H1 (cell line): ENCODE measurements around the gene PIGU. TPM values are rescaled to one million over a fixed set of nuclear protein-coding genes. Genes with fewer than 3 reads are reported as not detected.

Experiments used
- CTCF ChIA-PET: fragments of 300-600 bp; sonication (Branson Sonifier 250); formaldehyde crosslinking; loops from one replicate; lab custom pipeline; 2021; ENCODE audit not compliant: partially characterized antibody; lab: Charles Lee
- POLR2A ChIA-PET: fragments of 300-600 bp; sonication (Branson Sonifier 250); formaldehyde crosslinking; loops from one replicate; lab custom pipeline; 2021; ENCODE audit warnings: inconsistent platforms; ENCODE audit not compliant: partially characterized antibody; lab: Charles Lee
- DNase-seq, 2 experiments: peaks; one replicate each; pipeline versions ENCODE4 v3.0.0 to v3.0.0-alpha.2; 2010 to 2022; ENCODE audit warnings: low spot score in 2 of 2, low read depth in 1 of 2, mixed read lengths in 1 of 2
- FAIRE-seq: peaks from 2 replicates; lab custom pipeline; 2011; peaks lifted over from hg19 to GRCh38; lab: Jason Lieb, UNC
- H2AFZ ChIP-seq: 2 replicates; pipeline ENCODE4 v1.8.1; 2012; ENCODE audit warnings: low read length, inconsistent platforms
- H2AK5ac ChIP-seq: 2 replicates; pipeline ENCODE4 v1.6.1; 2013; ENCODE audit warnings: low read depth, low read length
- H2BK120ac ChIP-seq: replicated peaks from 2 replicates; pipeline ENCODE3; 2013; ENCODE audit warnings: low read depth, low read length, inconsistent platforms
- H2BK12ac ChIP-seq: 2 replicates; pipeline ENCODE4 v1.6.1; 2013; ENCODE audit warnings: low read depth, low read length
- H2BK15ac ChIP-seq: 2 replicates; pipeline ENCODE4 v1.6.1; 2013; ENCODE audit warnings: low read length
- H2BK20ac ChIP-seq: 2 replicates; pipeline ENCODE4 v1.6.1; 2013; ENCODE audit warnings: low read length
- H2BK5ac ChIP-seq: 2 replicates; pipeline ENCODE4 v1.6.1; 2013; ENCODE audit warnings: low read depth, low read length
- H3K14ac ChIP-seq: 2 replicates; pipeline ENCODE4 v1.6.1; 2013; ENCODE audit warnings: inconsistent platforms; ENCODE audit not compliant: insufficient read length
- H3K18ac ChIP-seq: 2 replicates; pipeline ENCODE4 v1.6.1; 2013; ENCODE audit warnings: low read length; ENCODE audit errors: extremely low read depth
- H3K23ac ChIP-seq: 2 replicates; pipeline ENCODE4 v1.6.1; 2013; ENCODE audit warnings: inconsistent platforms; ENCODE audit not compliant: insufficient read length
- H3K23me2 ChIP-seq: 2 replicates; pipeline ENCODE4 v1.6.1; 2013; ENCODE audit warnings: low read depth, low read length
- H3K27ac ChIP-seq: 2 replicates; pipeline ENCODE4 v1.6.1; 2011; ENCODE audit warnings: low read depth, low read length, inconsistent platforms
- H3K27me3 ChIP-seq, 4 experiments: replicated peaks in 1 of 4; 1 replicate in 1 of 4; 2 replicates in 3 of 4; pipeline versions ENCODE4 v1.6.1 to v1.8.1; 2011 to 2013; ENCODE audit warnings: low read length in 3 of 4, mild to moderate bottlenecking in 3 of 4, inconsistent platforms in 2 of 4, mixed read lengths in 2 of 4, moderate library complexity in 1 of 4; ENCODE audit not compliant: control insufficient read depth in 3 of 4, insufficient read depth in 3 of 4; ENCODE audit errors: extremely low read depth in 1 of 4
- H3K36me3 ChIP-seq, 4 experiments: 2 replicates each; pipeline versions ENCODE4 v1.6.1 to v1.8.1; 2011 to 2013; ENCODE audit warnings: mild to moderate bottlenecking in 4 of 4, low read length in 3 of 4, moderate library complexity in 2 of 4, control low read depth in 1 of 4, inconsistent platforms in 1 of 4; ENCODE audit not compliant: insufficient read depth in 4 of 4, control insufficient read depth in 2 of 4
- H3K4ac ChIP-seq: replicated peaks from 2 replicates; pipeline ENCODE3; 2013; ENCODE audit warnings: low read length, low read depth, mixed read lengths, inconsistent platforms; ENCODE audit not compliant: insufficient read length
- H3K4me1 ChIP-seq, 4 experiments: replicated peaks in 1 of 4; 1 replicate in 1 of 4; 2 replicates in 3 of 4; pipeline versions ENCODE4 v1.6.1 to v1.8.1; 2011 to 2013; ENCODE audit warnings: low read length in 3 of 4, inconsistent platforms in 2 of 4, mixed read lengths in 1 of 4; ENCODE audit not compliant: insufficient read depth in 4 of 4, control insufficient read depth in 3 of 4
- H3K4me2 ChIP-seq, 2 experiments: 2 replicates each; pipeline versions ENCODE4 v1.6.1 to v1.8.1; 2011 to 2013; ENCODE audit warnings: low read depth in 2 of 2, low read length in 2 of 2, control low read depth in 1 of 2, inconsistent platforms in 1 of 2, mild to moderate bottlenecking in 1 of 2; ENCODE audit not compliant: insufficient read depth in 1 of 2
- H3K4me3 ChIP-seq, 4 experiments: fragments of 200-600, 300-600 bp in 1 of 4; sonication (generic), shearing (Covaris generic), sonication (Bioruptor Twin) in 1 of 4; 2 replicates each; pipeline versions ENCODE4 v1.5.1 to v1.8.1; 2011 to 2016; ENCODE audit warnings: low read length in 4 of 4, low read depth in 3 of 4, control low read depth in 2 of 4, inconsistent platforms in 2 of 4, mild to moderate bottlenecking in 2 of 4, mixed read lengths in 1 of 4, moderate library complexity in 1 of 4; ENCODE audit not compliant: insufficient read depth in 2 of 4; ENCODE audit errors: extremely low read depth in 1 of 4
- H3K56ac ChIP-seq: replicated peaks from 2 replicates; pipeline ENCODE3; 2013; ENCODE audit warnings: low read depth, mild to moderate bottlenecking, mixed read lengths, low read length, inconsistent platforms; ENCODE audit not compliant: insufficient read length
- H3K79me1 ChIP-seq: 2 replicates; pipeline ENCODE4 v1.6.1; 2013; ENCODE audit warnings: low read depth, low read length, control low read depth
- H3K79me2 ChIP-seq, 2 experiments: 2 replicates each; pipeline versions ENCODE4 v1.6.1 to v1.8.1; 2012 to 2013; ENCODE audit warnings: low read length in 2 of 2, mild to moderate bottlenecking in 2 of 2, inconsistent platforms in 1 of 2; ENCODE audit not compliant: insufficient read depth in 2 of 2, control insufficient read depth in 1 of 2
- H3K9ac ChIP-seq, 4 experiments: replicated peaks in 1 of 4; 1 replicate in 1 of 4; 2 replicates in 3 of 4; pipeline versions ENCODE4 v1.6.1 to v1.8.1; 2011 to 2013; ENCODE audit warnings: low read depth in 3 of 4, low read length in 3 of 4, control low read depth in 2 of 4, mild to moderate bottlenecking in 2 of 4, moderate library complexity in 2 of 4, inconsistent platforms in 1 of 4; ENCODE audit errors: extremely low read depth in 1 of 4
- H3K9me3 ChIP-seq, 2 experiments: 2 replicates each; pipeline versions ENCODE4 v1.6.1 to v1.8.1; 2012 to 2013; ENCODE audit warnings: mild to moderate bottlenecking in 2 of 2, moderate library complexity in 2 of 2, control low read depth in 1 of 2, inconsistent platforms in 1 of 2, low read depth in 1 of 2, low read length in 1 of 2, mixed read lengths in 1 of 2; ENCODE audit not compliant: insufficient read depth in 2 of 2
- H4K20me1 ChIP-seq, 2 experiments: replicated peaks in 1 of 2; 2 replicates each; pipeline versions ENCODE3 to v1.8.1; 2011 to 2013; ENCODE audit warnings: inconsistent platforms in 2 of 2, low read length in 2 of 2, mild to moderate bottlenecking in 1 of 2; ENCODE audit not compliant: insufficient read depth in 2 of 2, control insufficient read depth in 1 of 2
- H4K5ac ChIP-seq: 2 replicates; pipeline ENCODE4 v1.6.1; 2013; ENCODE audit warnings: low read length, low read depth, mixed read lengths, inconsistent platforms; ENCODE audit not compliant: insufficient read length
- H4K8ac ChIP-seq: 2 replicates; pipeline ENCODE4 v1.8.0; 2013; ENCODE audit warnings: mild to moderate bottlenecking, moderate library complexity, low read length, inconsistent platforms; ENCODE audit not compliant: insufficient read depth; ENCODE audit errors: extremely low read depth
- H4K91ac ChIP-seq: replicated peaks from 2 replicates; pipeline ENCODE3; 2013; ENCODE audit warnings: low read length, mixed read lengths, inconsistent platforms; ENCODE audit not compliant: insufficient read length
- ATF3 ChIP-seq: IDR thresholded peaks from 2 replicates; pipeline ENCODE4 v1.6.1; 2011; ENCODE audit warnings: low read depth, mild to moderate bottlenecking, low read length; ENCODE audit not compliant: insufficient read depth
- E2F6 ChIP-seq: IDR thresholded peaks from 2 replicates; pipeline ENCODE4 v1.6.1; 2012; ENCODE audit warnings: inconsistent platforms
- KDM1A ChIP-seq: fragments of 200-600, 300-600 bp; sonication (generic); IDR thresholded peaks from 2 replicates; pipeline ENCODE4 v1.7.1; 2016; ENCODE audit warnings: mild to moderate bottlenecking, low read length, borderline replicate concordance
- KDM4A ChIP-seq: IDR thresholded peaks from one replicate; pipeline ENCODE4 v1.7.1; 2012; ENCODE audit warnings: low read depth, mild to moderate bottlenecking, moderate library complexity, low read length, inconsistent platforms; ENCODE audit not compliant: severe bottlenecking
- KDM5A ChIP-seq: fragments of 200-600 bp; IDR thresholded peaks from 2 replicates; pipeline ENCODE4 v1.7.1; 2012; ENCODE audit warnings: mild to moderate bottlenecking, low read length, inconsistent platforms, mixed read lengths
- POU5F1 ChIP-seq: IDR thresholded peaks from 2 replicates; pipeline ENCODE4 v1.6.1; 2011; ENCODE audit warnings: low read depth, mild to moderate bottlenecking, low read length, moderate library complexity
- RFX5 ChIP-seq: IDR thresholded peaks from 2 replicates; pipeline ENCODE4 v1.6.1; 2011; ENCODE audit warnings: low read depth, low read length, improper control_type of control experiment, borderline replicate concordance
- SAP30 ChIP-seq: fragments of 300-600 bp; sonication (generic); IDR thresholded peaks from 2 replicates; pipeline ENCODE4 v1.7.1; 2012; ENCODE audit warnings: low read length, moderate library complexity, mild to moderate bottlenecking, inconsistent platforms; ENCODE audit not compliant: insufficient read depth, insufficient replicate concordance
- SP2 ChIP-seq: IDR thresholded peaks from 2 replicates; pipeline ENCODE4 v1.6.1; 2012; ENCODE audit warnings: mild to moderate bottlenecking, low read length, inconsistent platforms
- YY1 ChIP-seq: IDR thresholded peaks from 2 replicates; pipeline ENCODE4 v1.6.1; 2011; ENCODE audit warnings: low read depth, mild to moderate bottlenecking, low read length
- WGBS, 2 experiments: shearing (Covaris generic) in 1 of 2; methylation state at CpG; one replicate each; pipeline versions ENCODE4 v1.1.6 to v1.1.7; 2013 to 2015; ENCODE audit warnings: low lambda C conversion rate in 2 of 2, mixed read lengths in 2 of 2, inconsistent platforms in 1 of 2, low coverage in 1 of 2, missing lambda C conversion rate in 1 of 2; ENCODE audit not compliant: insufficient replicate concordance in 2 of 2, insufficient coverage in 1 of 2, insufficient read length in 1 of 2; ENCODE audit errors: extremely low coverage in 1 of 2, missing lambda C conversion rate in 1 of 2; 5-methylcytosine and 5-hydroxymethylcytosine counted together
- polyA plus RNA-seq, 7 experiments: library from polyadenylated mRNA; depleted of rRNA in 3 of 7; stranded (reverse) in 5 of 7; unstranded in 2 of 7; fragments of >200 nt in 5 of 7; fragments of 200-250 nt in 2 of 7; gene quantifications; 1 replicate in 5 of 7; 2 replicates in 1 of 7; 4 replicates in 1 of 7; pipeline versions ENCODE4 v1.2.1 to v1.2.3, GENCODE V29; 2011 to 2013; ENCODE audit warnings: missing spikeins in 2 of 7, mixed read lengths in 2 of 7
- total RNA-seq: library from RNA; stranded (reverse); fragmentation: NEBNext Ultra II Directional; extraction: Animal tissue kit (Norgen Biotek cat#: 25700); gene quantifications from 2 replicates; pipeline ENCODE4 v1.2.1, GENCODE V29; 2021

The PIGU gene
- total and polyA plus RNA-seq, 2 of the 8 experiments (the other 6 are each of a cell fraction or from before 2014, with no cell fraction given) = 28.3 to 117 TPM

- Histone ChIP-seq H4K20me1 (no peaks in the 10 kb centered on the region), H3K4me2 (no peak overlapping the region), H3K9me3 (no peaks in the 10 kb centered on the region), H3K36me3 (peaks cover 0 to 11% (median 6%) of the 10 kb centered on the region in 4 experiments; a peak in 4 of 8 replicates), H3K79me1 (no peaks in the 10 kb centered on the region; the same call in 1 of the 2 replicates), H3K27ac (no peak overlapping the region), H3K27me3 (no peaks in the 10 kb centered on the region), H4K91ac (no peak overlapping the region), H3K9ac (no peak overlapping the region), H4K5ac (no peak overlapping the region), H4K8ac (no peak overlapping the region), H3K56ac (no peak overlapping the region), H3K79me2 (no peaks in the 10 kb centered on the region), H2BK15ac (no peak overlapping the region), H3K18ac (no peak overlapping the region), H2AFZ (no peak overlapping the region), H3K4me3 (no peak overlapping the region), H2BK20ac (no peak overlapping the region), H2BK120ac (no peak overlapping the region), H2AK5ac (no peak overlapping the region), H2BK5ac (no peak overlapping the region), H3K14ac (no peak overlapping the region), H2BK12ac (no peak overlapping the region), H3K23ac (no peak overlapping the region), H3K4ac (no peak overlapping the region), H3K23me2 (no peaks in the 10 kb centered on the region), H3K4me1 (no peaks in the 10 kb centered on the region)
- DNase-seq = no peak
- FAIRE-seq = no peak
- 91% methylated on average over 3 of the region's 3 CpGs; no CpG with 5 or more reads in 1 of the 2 experiments for WGBS, 2 experiments
- TF ChIP-seq RFX5 (no peak), KDM5A (no peak), SP2 (no peak), POU5F1 (no peak), SAP30 (no peak), YY1 (no peak), ATF3 (no peak), KDM4A (no peak), KDM1A (no peak), E2F6 (no peak)
- ChIA-PET CTCF (interaction anchor here (0.9 to 1.3 kb wide), 2 partner anchors 64 to 75 kb away, joined by 3 read pairs; no protein-coding TSS in a partner anchor), POLR2A (no interaction called here)
Observed at GRCh38 chr20:34632870-34633452, 43.9 kb downstream of the PIGU start.
